Loucy (cell line): Measurements from ENCODE around the gene ACP4.
"Not testable (repeated sequence)": the region's sequence is repeated elsewhere in the genome, so short reads cannot be mapped to it uniquely, and the experiment has no call there.

Experiments used
- H2AFZ ChIP-seq: fragments of 200-600 bp; sonication (generic); 2 replicates; pipeline ENCODE4 v1.6.0; 2016; ENCODE audit warnings: antibody characterized with exemption, mild to moderate bottlenecking, low read length, moderate library complexity
- H3F3A ChIP-seq: fragments of 200-600 bp; 2 replicates; pipeline ENCODE4 v1.6.0; 2016; ENCODE audit warnings: antibody characterized with exemption, low read depth, mild to moderate bottlenecking
- H3K27me3 ChIP-seq: fragments of 200-600 bp; sonication (generic); 2 replicates; pipeline ENCODE4 v1.6.1; 2014; ENCODE audit warnings: low read length, mild to moderate bottlenecking; ENCODE audit not compliant: insufficient read depth, poor library complexity, severe bottlenecking
- H3K36me3 ChIP-seq: fragments of 200-600 bp; sonication (generic); 2 replicates; pipeline ENCODE4 v1.6.1; 2016; ENCODE audit warnings: low read length; ENCODE audit not compliant: insufficient read depth
- H3K4me1 ChIP-seq: fragments of 200-600 bp; sonication (generic); 2 replicates; pipeline ENCODE4 v1.5.1; 2014; ENCODE audit warnings: low read length, mild to moderate bottlenecking; ENCODE audit not compliant: insufficient read depth, poor library complexity, severe bottlenecking
- H3K4me2 ChIP-seq: fragments of 200-600 bp; sonication (generic); 2 replicates; pipeline ENCODE4 v1.6.0; 2014; ENCODE audit warnings: antibody characterized with exemption, low read length, low read depth, mild to moderate bottlenecking; ENCODE audit not compliant: poor library complexity, severe bottlenecking
- H3K4me3 ChIP-seq: fragments of 200-600 bp; sonication (generic); 2 replicates; pipeline ENCODE4 v1.5.1; 2014; ENCODE audit warnings: low read length, mild to moderate bottlenecking, mixed read lengths; ENCODE audit not compliant: poor library complexity, severe bottlenecking
- H3K79me2 ChIP-seq: fragments of 200-600 bp; sonication (generic); 2 replicates; pipeline ENCODE4 v1.6.1; 2014; ENCODE audit warnings: low read length; ENCODE audit not compliant: insufficient read depth
- H3K9ac ChIP-seq: fragments of 200-600 bp; sonication (generic); 2 replicates; pipeline ENCODE4 v1.6.0; 2014; ENCODE audit warnings: mild to moderate bottlenecking, low read depth, low read length, moderate library complexity; ENCODE audit not compliant: poor library complexity, severe bottlenecking
- H3K9me2 ChIP-seq: fragments of 200-600 bp; sonication (generic); replicated peaks from 2 replicates; pipeline ENCODE4 v1.6.1; 2016; ENCODE audit warnings: low read depth, low read length, mixed read lengths
- H3K9me3 ChIP-seq: fragments of 200-600 bp; sonication (generic); 2 replicates; pipeline ENCODE4 v1.6.1; 2014; ENCODE audit warnings: mild to moderate bottlenecking, antibody characterized with exemption, low read length, low read depth; ENCODE audit not compliant: insufficient read depth
- H4K20me1 ChIP-seq: fragments of 200-600 bp; sonication (generic); 2 replicates; pipeline ENCODE4 v1.6.0; 2014; ENCODE audit warnings: antibody characterized with exemption, low read length, mild to moderate bottlenecking; ENCODE audit not compliant: insufficient read depth, poor library complexity, severe bottlenecking
- CTCF ChIP-seq: fragments of 200-600 bp; sonication (generic); conservative IDR thresholded peaks from 2 replicates; pipeline ENCODE4 v1.5.1; 2014; ENCODE audit warnings: mild to moderate bottlenecking, antibody characterized with exemption, low read length
- EZH2phosphoT487 ChIP-seq: fragments of 200-600 bp; IDR thresholded peaks from 2 replicates; pipeline ENCODE4 v1.6.1; 2018; ENCODE audit warnings: antibody characterized with exemption, mild to moderate bottlenecking, moderate library complexity, borderline replicate concordance

ACP4 gene

GRCh38 chr19:50745221-50745620, 45.0 kb upstream of the ACP4 start:
- H3K27me3 ChIP-seq, result no peaks in the 10 kb centered on the region

GRCh38 chr19:50747141-50747540, 43.1 kb upstream of the ACP4 start:
- not testable (repeated sequence) for H3K4me1 ChIP-seq, H3K4me2 ChIP-seq, H2AFZ ChIP-seq, H3K27me3 ChIP-seq, H3K4me3 ChIP-seq, H4K20me1 ChIP-seq, H3K9ac ChIP-seq, H3K36me3 ChIP-seq, H3K9me2 ChIP-seq, H3K79me2 ChIP-seq, H3F3A ChIP-seq, H3K9me3 ChIP-seq

More at GRCh38 chr19:50745221-50745620, 45.0 kb upstream of the ACP4 start:
- no peaks in the 10 kb centered on the region for H3F3A ChIP-seq
- no peaks in the 10 kb centered on the region for H3K9me2 ChIP-seq
- H4K20me1 ChIP-seq, result no peaks in the 10 kb centered on the region
- H3K4me3 ChIP-seq, result no peak overlapping the region
- no peaks in the 10 kb centered on the region for H3K79me2 ChIP-seq
- no peaks in the 10 kb centered on the region for H3K36me3 ChIP-seq
- no peaks in the 10 kb centered on the region for H3K4me1 ChIP-seq
- TF ChIP-seq EZH2phosphoT487 (no peak), CTCF (no peak)
- no peak overlapping the region for H2AFZ ChIP-seq
- H3K9me3 ChIP-seq, result no peaks in the 10 kb centered on the region
- H3K9ac ChIP-seq, result no peak overlapping the region
- no peak overlapping the region for H3K4me2 ChIP-seq

- Histone ChIP-seq H3K9me3 (no peaks in the 10 kb centered on the region), H3K9me2 (no peaks in the 10 kb centered on the region), H2AFZ (no peak overlapping the region), H3K9ac (no peak overlapping the region), H3K79me2 (no peaks in the 10 kb centered on the region), H3K4me2 (no peak overlapping the region), H3K27me3 (no peaks in the 10 kb centered on the region), H3K4me1 (no peaks in the 10 kb centered on the region), H4K20me1 (no peaks in the 10 kb centered on the region), H3F3A (no peaks in the 10 kb centered on the region), H3K4me3 (no peak overlapping the region), H3K36me3 (no peaks in the 10 kb centered on the region)
- TF ChIP-seq EZH2phosphoT487 (no peak), CTCF (no peak)
Observed at GRCh38 chr19:50749490-50749889, 40.7 kb upstream of the ACP4 start.

- H3K79me2 ChIP-seq, result no peaks in the 10 kb centered on the region
- H3F3A ChIP-seq, result no peaks in the 10 kb centered on the region
- H3K27me3 ChIP-seq, result no peaks in the 10 kb centered on the region
- no peaks in the 10 kb centered on the region for H3K4me1 ChIP-seq
- no peak overlapping the region for H3K4me2 ChIP-seq
- H3K9ac ChIP-seq, result no peak overlapping the region
- no peaks in the 10 kb centered on the region for H3K9me2 ChIP-seq
- H3K4me3 ChIP-seq, result no peak overlapping the region
- TF ChIP-seq EZH2phosphoT487 (no peak), CTCF (no peak)
- no peaks in the 10 kb centered on the region for H3K36me3 ChIP-seq
- H2AFZ ChIP-seq, result no peak overlapping the region
- no peaks in the 10 kb centered on the region for H3K9me3 ChIP-seq
- H4K20me1 ChIP-seq, result no peaks in the 10 kb centered on the region
Observed at GRCh38 chr19:50750010-50750409, 40.2 kb upstream of the ACP4 start.
